Body of pancreas (tissue), 4 donors: Measurements from ENCODE around the gene CLDN14. TPM values are rescaled to one million over a fixed set of nuclear protein-coding genes. Genes with fewer than 3 reads are reported as not detected.
A peak's percentile ranks its signal among the peaks of the same experiment; 100 is the strongest.

Experiments used
- ATAC-seq: fragments of 150-250 bp; one replicate; pipeline ENCODE4 v1.9.1; 2016
- DNase-seq, 4 donors: peaks; one replicate each; pipeline ENCODE4 v3.0.0-alpha.2; 2019
- H3K27ac ChIP-seq, 4 donors: fragments of 200-600 bp; sonication (generic); 1 replicate in 3 of 4; 2 replicates in 1 of 4; pipeline versions ENCODE4 v1.5.1 to v1.6.1; 2016 to 2019; ENCODE audit warnings: mild to moderate bottlenecking in 1 of 4, mixed read lengths in 1 of 4, moderate library complexity in 1 of 4
- H3K27me3 ChIP-seq, 2 donors: fragments of 200-600 bp; sonication (generic); one replicate each; pipeline ENCODE4 v1.6.0; 2016; ENCODE audit warnings: mild to moderate bottlenecking in 1 of 2
- H3K36me3 ChIP-seq, 2 donors: fragments of 200-600 bp; sonication (generic); replicated peaks in 1 of 2; 2 replicates each; pipeline ENCODE4 v1.5.1; 2016; ENCODE audit warnings: low read depth in 2 of 2; ENCODE audit not compliant: insufficient read depth in 1 of 2
- H3K4me1 ChIP-seq: fragments of 200-600 bp; sonication (generic); one replicate; pipeline ENCODE4 v1.6.0; 2016
- H3K4me3 ChIP-seq, 2 donors: fragments of 200-600 bp; sonication (generic); 1 replicate in 1 of 2; 2 replicates in 1 of 2; pipeline ENCODE4 v1.5.1; 2016 to 2019
- H3K9me3 ChIP-seq, 3 donors: fragments of 200-600 bp; sonication (generic); 1 replicate in 2 of 3; 2 replicates in 1 of 3; pipeline ENCODE4 v1.5.1; 2016
- CTCF ChIP-seq, 7 experiments: fragments of 450-650 bp in 4 of 7; fragments of 200-600 bp in 3 of 7; sonication (generic) in 3 of 7; IDR thresholded peaks; one replicate each; pipeline ENCODE4 v1.5.1; 2016 to 2019; ENCODE audit warnings: antibody characterized with exemption in 7 of 7
- POLR2A ChIP-seq, 3 donors: fragments of 450-650 bp; IDR thresholded peaks; one replicate each; pipeline ENCODE4 v1.6.1; 2016; ENCODE audit warnings: antibody characterized with exemption in 3 of 3, mild to moderate bottlenecking in 2 of 3
- WGBS, 2 donors: methylation state at CpG; one replicate each; pipeline ENCODE4 v1.1.5; 2017; 5-methylcytosine and 5-hydroxymethylcytosine counted together
- intact Hi-C: fragments of 100-400 bp; cut with DNase I; formaldehyde crosslinking; loops from one replicate; pipeline ENCODE4 v1.15.1; 2023
- total RNA-seq, 2 donors: library from RNA; depleted of rRNA; stranded (reverse); fragments of >200 nt; gene quantifications; one replicate each; pipeline ENCODE4 v1.1.0, GENCODE V29; 2016

The CLDN14 gene
- total RNA-seq, 2 donors from 2014 or later: 0.26 TPM; not detected in 1

GRCh38 chr21:36504067-36505058, 24.4 kb upstream of the CLDN14 start:
- Histone ChIP-seq H3K36me3 (no peaks in the 10 kb centered on the region), H3K27me3 (no peaks in the 10 kb centered on the region), H3K9me3 (no peaks in the 10 kb centered on the region), H3K27ac (no peak overlapping the region), H3K4me3 (no peak overlapping the region), H3K4me1 (peaks cover 7% of the 10 kb centered on the region)
- no peak for TF ChIP-seq POLR2A (IDR thresholded peaks at IDR 0.05)
- TF ChIP-seq CTCF (IDR thresholded peaks at IDR 0.05): peak; percentile 78 to 98 (median 82)
- WGBS, 2 donors: 25% methylated on average over 5 of the region's 5 CpGs
- DNase-seq: peak; percentile 50 to 56 (median 53)
- no peak for ATAC-seq
- intact Hi-C loops: no loop called here

GRCh38 chr21:36502365-36502764, 22.4 kb upstream of the CLDN14 start:
- no peak for TF ChIP-seq CTCF (IDR thresholded peaks at IDR 0.05)
- no peak for TF ChIP-seq POLR2A (IDR thresholded peaks at IDR 0.05)
- no peak for ATAC-seq
- no peaks in the 10 kb centered on the region for H3K9me3 ChIP-seq
- H3K27me3 ChIP-seq: no peaks in the 10 kb centered on the region
- no peak for DNase-seq
- no peak overlapping the region for H3K27ac ChIP-seq
- 57 to 60% methylated on average over 2 of the region's 2 CpGs for WGBS, 2 donors
- intact Hi-C loops: no loop called here
- peaks cover 8% of the 10 kb centered on the region for H3K4me1 ChIP-seq
- H3K36me3 ChIP-seq: no peaks in the 10 kb centered on the region
- no peak overlapping the region for H3K4me3 ChIP-seq

GRCh38 chr21:36501589-36501892, 21.6 kb upstream of the CLDN14 start:
- H3K9me3 ChIP-seq: no peaks in the 10 kb centered on the region
- peaks cover 8% of the 10 kb centered on the region for H3K4me1 ChIP-seq
- H3K27me3 ChIP-seq: no peaks in the 10 kb centered on the region
- no peak overlapping the region for H3K27ac ChIP-seq
- 71 to 80% methylated on average over 4 of the region's 4 CpGs for WGBS, 2 donors
- intact Hi-C loops: no loop called here
- no peaks in the 10 kb centered on the region for H3K36me3 ChIP-seq
- no peak overlapping the region for H3K4me3 ChIP-seq
- ATAC-seq (no peak), DNase-seq (no peak)
- TF ChIP-seq CTCF (IDR thresholded peaks at IDR 0.05) (no peak), POLR2A (IDR thresholded peaks at IDR 0.05) (no peak)

GRCh38 chr21:36499578-36500471, 19.9 kb upstream of the CLDN14 start:
- Histone ChIP-seq H3K9me3 (no peaks in the 10 kb centered on the region), H3K4me3 (no peak overlapping the region), H3K27me3 (no peaks in the 10 kb centered on the region), H3K27ac (peak overlapping the region in 3 of 4 donors; percentile 58 to 66 (median 58)), H3K4me1 (peaks cover 8% of the 10 kb centered on the region), H3K36me3 (no peaks in the 10 kb centered on the region)
- DNase-seq (peak; percentile 45 to 65 (median 50)), ATAC-seq (peak; percentile 89)
- intact Hi-C loops: no loop called here
- no peak for TF ChIP-seq CTCF (IDR thresholded peaks at IDR 0.05)
- TF ChIP-seq POLR2A (IDR thresholded peaks at IDR 0.05): peak in 1 of 3 donors; percentile 30
- 47 to 50% methylated on average over 20 to 25 of the region's 25 CpGs for WGBS, 2 donors
